ENCODE data around the gene DDX4.

DDX4 gene

DNA sequence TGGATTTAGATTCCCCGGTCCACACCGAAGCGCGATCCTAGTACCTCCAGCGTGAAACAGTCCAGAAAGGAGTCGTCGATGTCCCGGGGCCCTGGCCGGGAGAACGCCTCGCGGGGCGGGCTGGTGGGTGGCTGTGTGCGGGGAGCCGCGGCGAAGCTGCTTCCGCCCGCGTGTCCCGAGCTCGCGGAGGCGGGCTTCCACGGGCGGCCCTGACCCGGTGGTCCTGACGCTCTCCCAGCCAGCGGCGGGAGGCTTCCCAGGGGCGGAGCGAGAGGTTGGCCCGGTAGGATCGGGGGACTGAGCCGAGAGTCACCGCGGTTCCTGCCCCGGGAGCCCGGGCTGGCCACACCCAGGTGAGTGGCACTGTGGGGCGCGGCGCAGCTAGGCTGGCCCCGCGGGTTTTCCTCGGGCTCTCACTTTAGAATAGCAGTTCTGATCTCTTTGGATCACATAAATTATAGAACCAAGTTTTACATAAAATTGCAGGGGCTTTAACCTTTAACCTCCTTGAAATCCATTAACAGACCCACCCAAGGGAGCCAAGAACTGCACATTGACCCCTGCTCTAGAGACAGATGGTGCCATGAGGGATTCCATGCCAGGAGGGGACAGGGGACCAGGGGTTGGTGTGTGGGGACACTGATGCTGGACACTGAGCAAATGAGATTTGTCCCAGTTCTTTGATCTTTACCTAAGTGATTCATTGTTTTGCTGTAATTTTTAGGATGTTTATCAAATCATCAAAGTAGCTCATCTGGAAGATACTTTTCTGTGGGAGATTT is 84.1 kb downstream of the DDX4 start:
- DNase-seq (ENCODE audit: low read depth in 2 of 2): no peak

DNA sequence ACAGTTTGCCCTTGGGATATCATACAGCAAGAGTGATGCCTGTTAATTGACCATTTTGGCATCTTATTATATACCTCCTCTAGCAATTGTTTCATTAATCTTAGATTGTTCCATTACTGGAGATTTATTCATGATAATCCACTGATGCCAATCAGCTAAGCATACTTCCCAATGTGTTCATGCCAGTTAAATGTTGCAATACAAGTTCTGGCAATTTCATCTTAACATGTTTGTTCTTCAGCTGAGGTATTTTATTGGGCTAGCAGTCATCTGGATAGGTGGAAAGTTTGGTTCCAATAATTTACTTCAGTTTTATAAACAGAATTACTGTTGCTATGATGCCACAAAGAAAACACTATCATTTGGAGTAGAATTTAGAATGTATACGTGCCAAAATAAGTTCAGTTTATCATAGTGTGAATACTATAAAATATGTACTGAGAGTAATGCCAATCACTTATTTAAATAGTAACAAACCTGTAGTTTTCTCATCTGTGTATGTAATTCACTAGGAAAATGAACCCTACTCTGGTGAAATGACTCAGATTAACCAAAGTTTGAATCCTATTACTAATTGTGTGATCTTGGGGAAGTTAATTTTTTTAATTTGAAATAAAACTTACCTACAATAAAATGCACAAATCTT is 85.4 kb downstream of the DDX4 start:
- no peak for DNase-seq (ENCODE audit: low read depth in 2 of 2)

DNA sequence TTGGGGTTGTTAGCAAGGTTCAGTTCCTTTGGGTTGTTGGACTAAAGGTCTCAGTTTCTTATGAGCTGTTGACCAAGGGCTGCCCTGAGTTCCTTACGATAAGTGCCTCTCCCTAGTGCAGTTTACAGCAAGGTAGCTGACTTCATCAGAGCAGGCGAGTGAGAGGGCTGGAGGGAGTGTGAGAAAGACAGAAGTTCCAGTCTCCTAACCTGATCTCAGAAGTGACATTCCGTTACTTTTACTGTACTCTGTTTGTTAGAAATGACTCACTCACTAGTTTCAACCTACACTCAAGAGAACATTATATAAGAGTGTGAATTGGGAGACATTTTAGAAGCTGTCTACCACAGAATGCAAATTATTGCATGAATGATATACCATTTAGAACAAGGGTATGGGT is 92.1 kb downstream of the DDX4 start:
- no peak for DNase-seq (ENCODE audit: low read depth in 2 of 2)

DNA sequence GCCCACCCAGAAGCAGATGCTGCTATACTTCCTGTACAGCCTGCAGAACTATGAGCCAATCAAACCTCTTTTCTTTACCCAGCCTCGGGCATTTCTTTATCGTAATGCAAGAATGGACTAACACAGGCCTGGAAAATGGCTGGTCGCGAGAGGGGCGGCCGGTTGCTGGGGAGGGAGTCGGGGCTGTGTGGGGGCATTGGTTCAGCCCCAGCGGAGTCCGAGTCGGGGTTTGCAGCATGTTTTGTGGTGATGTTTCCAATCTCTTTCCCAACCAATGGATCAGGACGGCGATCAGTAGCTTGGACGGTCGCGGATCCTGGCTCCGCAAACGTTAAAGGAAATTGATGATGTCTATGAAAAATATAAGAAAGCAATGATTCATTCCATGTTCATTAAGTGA is 94.6 kb downstream of the DDX4 start:
- no peak for DNase-seq (ENCODE audit: low read depth in 2 of 2)

DNA sequence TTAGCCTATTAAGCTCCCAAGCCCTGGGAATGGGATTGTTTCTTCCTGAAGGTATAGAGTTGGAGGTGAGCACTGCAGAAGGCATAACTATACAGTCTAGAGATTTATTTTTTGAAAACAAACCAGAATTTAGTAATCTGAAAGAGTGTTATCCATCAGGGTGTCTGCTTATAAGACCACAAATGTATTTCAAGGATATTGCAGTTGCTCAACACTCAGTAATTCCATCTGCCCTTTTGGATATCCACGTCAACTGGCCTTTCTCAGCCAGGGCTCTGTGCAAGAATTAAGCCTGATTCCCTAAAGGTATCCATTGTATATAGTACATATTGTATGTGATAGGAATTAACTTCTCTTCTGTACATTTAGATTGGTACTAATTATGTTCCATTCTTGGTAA is 98.3 kb downstream of the DDX4 start:
- no peak for DNase-seq (ENCODE audit: low read depth in 2 of 2)

DNA sequence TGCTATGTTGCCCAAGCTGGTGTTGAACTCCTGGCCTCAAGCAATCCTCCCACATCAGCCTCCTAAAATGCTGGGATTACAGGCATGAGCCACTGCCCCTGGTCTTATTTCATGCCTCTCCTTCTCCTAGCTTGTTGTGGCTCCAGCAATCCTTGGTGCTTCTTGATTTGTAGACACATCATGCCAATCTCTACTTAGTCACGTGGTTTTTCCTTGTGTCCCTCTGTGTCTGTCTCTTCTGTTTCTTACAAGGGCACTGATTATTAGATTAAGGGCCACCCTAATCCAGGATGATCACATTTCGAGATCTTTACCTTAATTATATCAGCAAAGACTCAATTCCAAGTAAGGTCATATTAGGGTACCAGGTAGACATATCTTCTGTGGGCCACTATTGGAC is 104.1 kb downstream of the DDX4 start:
- DNase-seq (ENCODE audit: low read depth in 2 of 2): no peak

DNA sequence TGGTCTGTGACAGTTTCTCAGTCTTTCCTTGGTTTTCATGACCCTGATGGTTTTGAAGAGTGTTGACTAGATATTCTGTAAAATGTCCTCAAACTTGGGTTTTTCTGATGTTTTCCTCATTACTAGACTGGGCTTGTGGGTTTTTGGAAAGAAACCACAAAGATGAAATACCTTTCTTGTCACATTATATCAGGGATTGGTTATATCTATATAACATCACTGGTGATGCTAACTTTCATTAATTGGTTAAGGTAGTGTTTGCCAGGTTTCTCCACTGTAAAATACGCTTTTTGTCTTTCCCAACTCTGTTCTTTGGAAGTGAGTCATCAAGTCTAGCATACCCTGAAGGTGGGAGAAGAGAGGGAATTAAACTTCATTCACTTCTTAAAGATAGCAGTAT is 110.0 kb downstream of the DDX4 start:
- DNase-seq (ENCODE audit: low read depth in 2 of 2): no peak

DNA sequence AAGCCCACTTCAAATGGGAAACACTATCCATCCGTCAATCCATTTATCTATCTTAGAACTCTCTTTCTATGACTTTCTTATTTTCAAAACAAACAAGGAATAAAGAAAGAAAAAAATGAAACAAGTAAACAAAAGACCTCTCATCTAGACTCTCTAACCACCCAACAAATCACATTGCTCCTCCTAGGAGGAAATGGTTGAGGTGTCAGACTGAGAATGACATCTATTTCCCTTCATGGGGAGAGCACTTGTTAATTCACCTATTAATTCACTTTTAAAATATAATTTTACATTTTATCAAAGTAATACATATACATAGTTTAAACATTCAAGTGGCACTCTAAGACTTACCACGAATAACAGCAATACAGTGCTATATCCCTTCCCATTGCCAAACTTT is 110.9 kb downstream of the DDX4 start:
- DNase-seq (ENCODE audit: low read depth in 2 of 2): no peak

DNA sequence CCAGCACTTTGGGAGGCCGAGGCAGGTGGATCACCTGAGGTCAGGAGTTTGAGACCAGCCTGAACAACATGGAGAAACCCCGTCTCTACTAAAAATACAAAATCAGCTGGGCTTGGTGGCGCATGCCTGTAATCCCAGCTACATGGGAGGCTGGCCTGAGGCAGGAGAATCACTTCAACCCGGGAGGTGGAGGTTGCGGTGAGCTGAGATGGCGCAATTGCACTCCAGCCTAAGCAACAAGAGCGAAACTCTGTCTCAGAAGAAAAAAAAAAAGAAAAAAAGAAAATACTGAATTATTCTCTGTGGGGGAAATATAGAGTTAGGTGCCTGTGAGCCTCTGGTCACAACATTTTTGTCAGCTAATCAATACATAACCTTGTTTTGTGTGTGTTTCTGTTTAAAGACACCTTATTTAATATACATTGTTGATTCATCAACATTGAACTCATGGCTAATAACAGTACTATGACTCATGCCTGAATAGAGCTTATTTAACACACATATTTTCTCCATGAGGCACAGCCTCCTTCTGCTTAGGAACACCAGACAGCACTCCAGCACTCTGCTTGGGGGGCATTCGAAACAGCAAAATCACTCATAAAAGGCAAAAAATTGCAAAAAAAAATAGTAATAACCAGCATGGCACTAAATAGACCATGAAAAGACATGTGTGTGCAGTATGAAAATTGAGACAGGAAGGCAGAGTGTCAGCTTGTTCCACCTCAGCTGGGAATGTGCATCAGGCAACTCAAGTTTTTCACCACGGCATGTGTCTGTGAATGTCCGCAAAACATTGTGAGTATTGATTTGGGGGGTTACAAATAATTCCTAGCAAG is 113.2 kb downstream of the DDX4 start, which contains the start of gene IL31RA:
IL31RA (plus strand) TSS at position 519 of the 836 bp plus-strand sequence; CDS start at position 733, 214 bp downstream.
- DNase-seq (ENCODE audit: low read depth in 2 of 2): no peak

DNA sequence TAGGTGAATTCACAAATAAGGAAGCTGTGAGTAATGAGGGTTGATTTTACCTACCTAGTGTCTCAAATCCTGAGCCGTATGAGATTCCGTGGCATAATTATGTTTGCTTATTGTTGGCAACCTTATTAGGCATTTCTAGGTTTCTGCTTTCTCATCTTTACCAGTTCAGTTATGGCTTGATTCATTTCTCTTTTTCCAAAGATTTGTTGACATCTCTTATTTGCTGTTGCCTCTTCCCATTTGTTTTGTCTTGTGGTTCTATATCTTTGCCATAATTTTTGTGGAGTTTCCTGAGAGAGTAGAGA is 113.8 kb downstream of the DDX4 start:
- no peak for DNase-seq (ENCODE audit: low read depth in 2 of 2)

DNA sequence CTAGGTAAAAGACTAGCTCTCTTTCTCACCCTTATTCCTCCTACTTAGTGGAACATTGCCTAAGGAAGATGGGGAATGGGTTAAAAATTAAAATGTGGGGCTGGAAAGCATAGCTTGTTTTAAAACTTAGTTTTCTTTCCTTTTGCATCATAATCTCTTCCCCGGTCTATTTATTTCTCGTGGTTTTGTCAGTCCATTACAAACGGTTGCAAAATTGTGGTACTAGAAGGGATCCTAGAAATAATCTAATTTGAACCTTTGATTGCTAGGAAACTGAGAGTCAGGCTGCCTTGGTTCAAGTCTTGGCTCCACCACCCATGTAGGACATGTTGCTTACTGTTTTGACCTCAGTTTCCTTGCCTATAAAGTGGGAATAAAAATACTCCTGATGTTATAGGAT is 114.6 kb downstream of the DDX4 start:
- no peak for DNase-seq (ENCODE audit: low read depth in 2 of 2)

DNA sequence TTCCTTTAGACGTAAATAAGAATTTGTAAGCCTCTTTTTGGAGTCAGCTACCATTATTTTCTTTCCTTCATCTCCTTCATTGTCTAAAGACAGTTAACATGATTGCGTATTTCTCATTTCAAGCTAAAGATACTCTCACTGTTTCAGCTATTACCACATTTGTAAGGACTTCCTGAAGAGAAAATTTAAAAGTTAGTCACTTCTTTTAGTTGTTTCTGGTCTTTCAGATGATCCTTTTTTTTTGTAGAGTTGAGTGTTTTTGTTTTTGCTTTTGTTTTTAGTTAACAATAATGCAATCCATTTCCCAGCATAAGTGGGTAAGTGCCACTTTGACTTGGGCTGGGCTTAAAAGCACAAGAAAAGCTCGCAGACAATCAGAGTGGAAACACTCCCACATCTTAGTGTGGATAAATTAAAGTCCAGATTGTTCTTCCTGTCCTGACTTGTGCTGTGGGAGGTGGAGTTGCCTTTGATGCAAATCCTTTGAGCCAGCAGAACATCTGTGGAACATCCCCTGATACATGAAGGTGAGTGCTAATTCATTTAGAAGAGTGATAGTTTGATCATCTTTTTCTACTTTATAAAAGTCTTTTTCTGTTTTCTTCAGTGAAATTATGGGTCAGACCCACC is 115.3 kb downstream of the DDX4 start:
- DNase-seq (ENCODE audit: low read depth in 2 of 2): no peak

DNA sequence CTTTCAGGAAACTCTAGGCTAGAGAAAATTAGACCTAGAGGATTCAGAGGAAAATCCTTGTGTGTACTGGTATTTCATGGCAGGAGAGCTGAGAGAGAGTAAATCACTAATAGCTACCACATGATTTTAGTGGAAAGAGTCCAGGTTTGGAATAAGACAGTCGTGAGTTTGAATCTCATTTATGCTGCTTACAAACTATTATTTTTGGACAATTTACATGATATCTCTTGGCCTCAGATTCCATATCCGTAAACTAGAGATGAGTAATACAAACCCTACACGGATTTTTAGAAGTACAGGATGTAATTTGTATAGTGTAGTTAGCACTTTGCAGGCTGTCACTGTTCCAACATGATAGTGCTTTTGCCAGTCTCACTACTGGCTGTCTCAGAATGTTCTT is 116.0 kb downstream of the DDX4 start:
- DNase-seq (ENCODE audit: low read depth in 2 of 2): no peak

DNA sequence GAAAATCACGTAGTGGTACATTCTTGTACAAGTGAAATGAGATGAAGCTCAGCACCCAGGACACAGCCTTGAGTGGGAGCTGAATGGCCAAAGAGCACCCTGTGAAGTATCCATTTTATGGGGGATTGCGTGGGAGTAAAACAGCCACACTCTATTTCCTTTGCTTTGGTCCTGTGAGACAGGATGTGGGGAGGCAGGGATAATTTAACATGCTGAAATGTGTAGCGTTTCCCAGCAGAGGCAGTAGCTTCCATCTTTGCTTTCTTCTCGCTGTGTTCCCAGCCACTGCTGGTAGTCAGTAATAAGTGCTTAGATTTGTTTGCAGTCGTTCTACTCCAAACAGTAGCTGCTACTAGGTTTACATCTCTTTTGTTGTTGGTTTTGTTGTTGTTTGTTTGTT is 117.6 kb downstream of the DDX4 start:
- DNase-seq (ENCODE audit: low read depth in 2 of 2): no peak

DNA sequence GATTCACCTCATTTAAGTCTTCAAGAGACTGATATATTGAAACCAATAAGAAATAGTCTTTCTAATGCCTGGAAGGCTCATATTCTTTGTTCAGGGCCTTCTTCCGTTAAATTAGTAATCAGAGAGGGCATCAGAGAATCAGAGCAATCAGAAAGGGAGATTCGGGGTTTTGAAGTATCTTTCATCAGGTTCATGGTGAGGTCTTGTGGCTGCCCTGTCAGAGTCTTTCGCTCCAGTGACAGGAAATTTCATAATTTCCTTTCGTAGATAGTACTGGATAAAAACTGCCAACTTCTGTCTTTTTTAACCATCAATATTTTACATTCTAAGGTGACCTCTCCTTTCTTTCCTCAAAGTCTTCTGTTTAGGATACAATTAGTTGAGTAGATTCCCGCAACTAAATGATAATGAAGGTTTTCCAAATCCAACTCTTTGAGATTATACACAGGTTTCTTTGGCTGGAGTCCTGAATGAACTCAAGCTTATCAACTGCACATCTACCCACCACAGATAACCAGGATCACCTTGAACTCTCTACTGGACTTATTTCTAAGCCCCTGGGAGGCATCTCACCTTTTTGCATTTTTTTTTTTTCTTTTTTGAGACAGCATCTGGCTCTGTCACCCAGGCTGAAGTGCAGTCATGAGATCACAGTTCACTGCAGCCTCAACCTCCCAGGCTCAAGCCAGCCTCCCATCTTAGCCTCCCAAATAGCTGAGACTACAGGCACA is 118.8 kb downstream of the DDX4 start:
- no peak for DNase-seq (ENCODE audit: low read depth in 2 of 2)

DNA sequence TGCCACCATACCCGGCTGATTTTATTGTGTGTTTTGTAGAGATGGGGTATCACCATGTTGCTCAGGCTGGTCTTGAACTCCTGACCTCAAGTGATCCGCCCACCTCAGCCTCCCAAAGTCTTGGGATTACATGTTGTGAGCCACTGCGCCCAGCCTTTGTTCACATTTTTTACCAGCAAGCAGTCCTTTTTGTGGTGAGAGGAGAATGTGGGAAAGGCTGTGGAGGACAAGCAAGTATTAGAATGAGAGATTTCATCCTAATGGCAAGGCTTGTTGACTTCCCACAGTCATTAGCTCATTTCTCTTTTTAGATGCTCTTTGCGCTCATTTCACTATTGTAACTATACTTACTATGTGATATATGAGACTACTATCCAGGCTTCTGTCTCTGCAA is 119.4 kb downstream of the DDX4 start:
- DNase-seq (ENCODE audit: low read depth in 2 of 2): no peak

DNA sequence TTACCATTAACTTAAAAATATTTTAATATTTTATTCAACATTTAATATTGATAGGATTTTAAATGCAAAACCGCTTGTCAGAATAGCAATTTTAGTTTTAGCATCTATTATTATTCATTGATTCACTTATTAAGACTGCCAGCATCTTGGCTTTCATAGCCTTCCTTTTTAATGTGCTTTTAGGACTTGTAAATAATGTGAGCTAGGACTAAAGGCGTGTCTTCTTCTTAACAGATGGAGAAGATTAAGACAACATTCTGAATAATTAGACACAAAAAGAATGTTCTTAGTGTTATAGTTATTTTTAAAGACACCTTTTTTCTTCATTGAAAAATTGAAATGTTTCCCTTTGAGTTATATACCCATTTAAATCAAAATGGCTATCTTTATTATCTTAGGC is 120.2 kb downstream of the DDX4 start:
- DNase-seq (ENCODE audit: low read depth in 2 of 2): no peak

DNA sequence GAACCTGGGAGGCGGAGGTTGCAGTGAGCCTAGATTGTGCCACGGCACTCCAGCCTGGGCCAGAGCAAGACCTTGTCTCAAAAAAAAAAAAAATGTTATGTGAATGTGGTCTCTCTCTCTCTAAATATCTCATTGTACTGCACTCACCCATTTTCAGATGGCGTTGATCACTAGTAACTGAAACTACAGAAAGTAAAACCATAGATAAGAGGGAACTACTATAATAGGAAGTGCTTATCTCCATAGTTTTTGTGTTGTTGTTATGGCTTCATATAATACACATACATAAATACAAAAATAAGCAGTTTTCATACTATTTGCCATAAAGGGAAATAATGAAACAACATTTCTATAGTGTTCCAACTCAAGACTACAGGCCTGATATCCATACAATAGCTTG is 122.4 kb downstream of the DDX4 start:
- DNase-seq (ENCODE audit: low read depth in 2 of 2): no peak

DNA sequence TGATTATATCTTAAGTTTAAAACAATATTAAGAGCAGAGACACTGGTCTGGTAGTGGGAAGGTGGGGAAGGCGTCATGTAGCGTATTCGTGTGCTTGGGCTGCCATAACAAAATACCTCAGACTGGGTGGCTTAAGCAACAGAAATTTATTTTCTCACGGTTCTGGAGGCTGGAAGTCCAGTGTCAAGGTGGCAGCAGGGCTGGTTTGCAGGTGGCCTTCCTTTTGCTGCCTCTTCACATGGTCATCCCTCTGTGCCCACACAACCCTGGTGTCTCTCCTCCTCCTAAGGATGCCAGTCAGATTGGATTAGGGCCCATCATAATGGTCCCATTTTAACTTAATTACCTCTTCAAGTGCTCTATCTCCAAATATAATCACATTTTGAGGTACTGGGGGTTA is 122.8 kb downstream of the DDX4 start:
- DNase-seq (ENCODE audit: low read depth in 2 of 2): no peak

DNA sequence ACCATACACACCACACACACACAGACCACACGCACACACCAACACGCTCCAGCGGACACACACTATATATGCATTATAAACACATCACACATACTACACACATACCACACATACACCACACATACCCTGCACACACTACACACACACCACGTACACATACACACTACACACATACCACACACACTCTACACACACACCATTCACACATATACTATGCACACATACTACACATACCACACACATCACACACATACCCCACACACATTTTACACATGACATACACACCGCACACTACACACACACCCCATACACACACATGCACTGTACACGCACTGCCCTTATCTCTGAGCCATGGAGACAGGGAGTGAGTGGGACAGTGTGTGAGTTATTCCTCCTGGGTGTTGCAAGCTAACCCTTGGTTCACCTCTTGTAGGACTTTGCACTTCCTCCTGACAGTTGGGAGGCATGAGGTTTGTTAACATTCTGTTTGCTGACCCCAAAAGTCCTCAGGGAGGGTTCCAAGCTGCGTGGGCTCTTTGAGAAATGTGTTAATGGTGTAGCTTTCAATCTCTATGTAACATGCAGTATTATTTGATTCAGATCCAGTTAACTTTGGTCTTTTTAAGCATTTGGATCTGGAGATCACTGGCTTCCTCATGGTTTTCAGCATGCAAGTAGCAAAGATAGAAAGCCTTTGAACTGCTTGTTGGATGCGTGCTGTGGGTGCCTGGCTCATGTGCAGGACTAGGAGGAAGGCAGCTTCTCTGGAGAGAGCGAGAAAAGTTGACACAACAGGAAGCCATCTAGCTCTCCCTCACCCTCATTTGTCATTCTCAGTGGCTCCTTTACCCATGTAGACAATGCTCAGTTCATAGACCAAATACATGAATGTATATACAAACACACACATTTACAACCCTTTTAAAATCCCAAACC is 127.0 kb downstream of the DDX4 start:
- DNase-seq (ENCODE audit: low read depth in 2 of 2): no peak

DNA sequence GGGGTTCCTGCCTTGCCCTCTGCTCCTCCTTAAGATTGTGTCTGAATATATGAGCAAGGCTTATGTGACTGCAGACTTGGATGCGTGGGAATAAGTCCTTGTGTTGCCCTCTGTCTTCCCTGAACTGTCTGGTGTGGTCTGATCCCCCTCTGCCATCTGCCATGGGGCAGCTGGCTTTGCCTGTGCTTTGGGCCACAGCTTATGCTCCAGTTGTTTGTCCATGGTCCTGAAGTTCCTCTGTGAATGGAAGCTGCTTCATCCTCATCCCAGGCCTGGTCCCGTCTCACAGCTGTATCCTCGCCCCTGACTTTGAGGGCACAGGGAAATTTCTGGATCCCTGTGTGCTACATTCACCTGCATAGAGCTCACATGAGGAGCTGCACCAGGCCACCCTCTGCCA is 128.0 kb downstream of the DDX4 start:
- no peak for DNase-seq (ENCODE audit: low read depth in 2 of 2)
